ENCODE results near the gene ACSL1.

- TF ChIP-seq, protein P1, sequence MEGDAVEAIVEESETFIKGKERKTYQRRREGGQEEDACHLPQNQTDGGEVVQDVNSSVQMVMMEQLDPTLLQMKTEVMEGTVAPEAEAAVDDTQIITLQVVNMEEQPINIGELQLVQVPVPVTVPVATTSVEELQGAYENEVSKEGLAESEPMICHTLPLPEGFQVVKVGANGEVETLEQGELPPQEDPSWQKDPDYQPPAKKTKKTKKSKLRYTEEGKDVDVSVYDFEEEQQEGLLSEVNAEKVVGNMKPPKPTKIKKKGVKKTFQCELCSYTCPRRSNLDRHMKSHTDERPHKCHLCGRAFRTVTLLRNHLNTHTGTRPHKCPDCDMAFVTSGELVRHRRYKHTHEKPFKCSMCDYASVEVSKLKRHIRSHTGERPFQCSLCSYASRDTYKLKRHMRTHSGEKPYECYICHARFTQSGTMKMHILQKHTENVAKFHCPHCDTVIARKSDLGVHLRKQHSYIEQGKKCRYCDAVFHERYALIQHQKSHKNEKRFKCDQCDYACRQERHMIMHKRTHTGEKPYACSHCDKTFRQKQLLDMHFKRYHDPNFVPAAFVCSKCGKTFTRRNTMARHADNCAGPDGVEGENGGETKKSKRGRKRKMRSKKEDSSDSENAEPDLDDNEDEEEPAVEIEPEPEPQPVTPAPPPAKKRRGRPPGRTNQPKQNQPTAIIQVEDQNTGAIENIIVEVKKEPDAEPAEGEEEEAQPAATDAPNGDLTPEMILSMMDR (conservative IDR thresholded peaks at IDR 0.05 in 1 of 2, IDR thresholded peaks at IDR 0.05 in 1 of 2; ENCODE audit: low read depth in 1 of 2, low read length in 2 of 2) = no peak
- no peak for TF ChIP-seq EZH2 (IDR thresholded peaks at IDR 0.05; ENCODE audit: low read length, missing control alignments)
Measured at GRCh38 chr4:184805462-184806228, 20.1 kb downstream of the ACSL1 start.
